Stimulated activated CD8-positive, alpha-beta memory T cell treated with anti-CD3 and anti-CD28 coated beads, Interleukin-7, amount 100 ng/mL, for 4 hours (primary cell): Measurements from ENCODE around the gene CEMP1.
"Not testable (repeated sequence)": the region's sequence is repeated elsewhere in the genome, so short reads cannot be mapped to it uniquely, and the experiment has no call there.

Experiments used
- DNase-seq, 2 donors: peaks; one replicate each; pipeline ENCODE4 v3.0.0-alpha.2; 2020; ENCODE audit warnings: low read depth in 2 of 2

CEMP1 gene

DNA sequence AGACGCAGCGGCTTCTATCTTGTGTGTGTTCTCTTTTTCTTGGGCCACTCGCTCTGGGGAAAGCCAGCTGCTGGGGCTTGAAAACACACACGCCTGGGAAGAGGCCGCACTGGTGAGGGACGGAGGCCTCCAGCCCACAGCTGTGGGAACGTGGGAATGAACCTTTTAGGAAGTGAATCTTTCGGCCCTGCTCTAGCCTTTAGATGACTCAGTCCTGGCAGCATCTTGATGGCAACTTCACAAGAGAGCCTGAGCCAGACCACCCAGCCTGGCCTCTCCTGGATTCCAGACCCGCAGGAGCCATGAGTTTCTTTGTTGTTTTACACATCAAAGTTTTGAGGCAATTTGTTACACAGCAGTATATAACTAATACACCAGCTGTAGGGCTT is 4.4 kb upstream of the CEMP1 start:
- DNase-seq: no peak

DNA sequence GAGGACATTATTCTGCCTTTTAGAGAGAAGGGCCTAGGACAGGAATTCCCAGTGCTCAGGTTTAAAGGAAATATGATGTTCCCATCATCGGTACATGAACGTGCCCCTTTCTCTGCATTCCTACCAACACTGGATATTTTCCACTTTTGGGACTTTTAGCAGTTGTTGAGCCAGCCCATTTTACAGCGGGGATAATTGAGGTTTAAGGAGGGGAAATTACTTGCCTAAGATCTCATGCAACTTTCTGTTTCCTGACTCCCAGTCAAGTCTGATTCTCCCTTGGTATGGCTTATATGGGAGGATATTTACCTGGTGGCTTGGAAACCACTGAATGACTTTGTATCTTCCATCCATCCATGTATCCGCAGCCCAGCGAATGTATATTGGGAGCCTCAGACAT is 3.1 kb upstream of the CEMP1 start:
- DNase-seq: not testable (repeated sequence)

DNA sequence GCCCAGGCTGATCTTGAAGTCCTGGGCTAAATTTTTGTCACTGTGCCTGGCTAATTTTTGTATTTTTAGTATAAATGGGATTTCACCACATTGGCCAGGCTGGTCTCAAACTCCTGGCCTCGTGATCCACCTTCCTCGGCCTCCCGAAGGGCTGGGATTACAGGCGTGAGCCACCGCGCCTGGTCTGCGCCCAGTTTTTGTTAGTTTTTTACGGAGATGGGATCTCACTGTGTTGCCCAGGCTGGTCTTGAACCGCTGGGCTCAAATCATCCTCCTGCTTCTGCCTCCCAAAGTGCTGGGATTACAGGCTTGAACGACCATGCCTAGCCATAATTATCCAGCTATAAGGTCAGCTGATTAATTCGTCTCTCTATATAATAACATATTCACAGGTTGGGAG is 2.7 kb upstream of the CEMP1 start:
- DNase-seq: no peak

DNA sequence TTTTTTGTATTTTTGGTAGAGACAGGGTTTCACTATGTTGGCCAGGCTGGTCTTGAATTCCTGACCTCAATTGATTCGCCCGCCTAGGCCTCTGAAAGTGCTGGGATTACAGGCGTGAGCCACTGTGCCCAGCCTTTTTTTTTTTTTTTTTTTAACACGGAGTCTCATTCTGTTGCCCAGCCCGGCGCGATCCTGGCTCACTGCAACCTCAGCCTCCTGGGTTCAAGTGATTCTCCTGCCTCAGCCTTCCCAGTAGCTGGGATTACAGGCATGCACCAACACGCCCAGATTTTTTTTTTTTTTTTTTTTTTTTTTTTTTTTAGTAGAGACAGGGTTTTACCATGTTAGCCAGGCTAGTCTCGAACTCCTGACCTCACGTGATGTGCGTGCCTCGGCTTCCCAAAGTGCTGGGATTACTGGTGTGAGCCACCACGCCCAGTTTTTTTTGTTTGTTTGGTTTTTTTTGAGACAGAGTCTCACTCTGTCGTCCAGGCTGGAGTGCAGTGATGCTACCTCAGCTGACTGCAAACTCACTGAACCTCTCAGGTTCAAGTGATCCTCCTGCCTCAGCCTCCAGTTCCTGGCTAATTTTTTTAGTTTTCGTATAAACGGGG is 2.0 kb upstream of the CEMP1 start:
- DNase-seq: not testable (repeated sequence)

DNA sequence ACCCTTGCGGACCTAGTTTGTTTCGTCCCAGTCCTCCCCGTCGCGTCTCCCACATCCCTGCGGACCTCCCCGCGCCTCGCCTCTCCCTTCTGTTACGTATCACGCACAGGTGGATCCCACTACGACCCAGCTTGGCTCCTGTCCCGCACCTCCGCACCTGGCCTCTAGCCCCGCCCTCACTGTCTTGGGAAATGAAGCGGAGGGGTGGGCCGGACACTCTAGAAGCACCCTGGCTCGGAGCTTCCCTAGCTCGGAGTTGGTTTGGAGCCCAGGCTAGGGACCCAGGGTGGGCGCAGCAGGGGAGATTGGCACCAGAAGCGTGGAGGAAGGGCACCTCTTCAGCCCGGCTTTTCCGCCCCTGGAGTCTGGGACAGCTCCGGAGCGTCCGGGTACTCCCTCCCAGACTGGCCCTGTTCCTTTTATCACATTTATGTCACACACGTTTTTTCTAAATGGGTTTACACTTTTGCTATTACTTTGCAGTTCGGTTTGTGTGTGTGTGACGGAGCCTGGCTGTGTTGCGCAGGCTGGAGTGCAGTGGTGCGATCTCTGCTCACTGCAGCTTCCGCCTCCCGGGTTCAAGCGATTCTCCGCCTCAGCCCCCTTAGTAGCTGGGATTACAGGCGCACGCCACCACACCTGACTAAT is 1.4 kb upstream of the CEMP1 start:
- DNase-seq: peak in 1 of 2 donors; percentile 39

DNA sequence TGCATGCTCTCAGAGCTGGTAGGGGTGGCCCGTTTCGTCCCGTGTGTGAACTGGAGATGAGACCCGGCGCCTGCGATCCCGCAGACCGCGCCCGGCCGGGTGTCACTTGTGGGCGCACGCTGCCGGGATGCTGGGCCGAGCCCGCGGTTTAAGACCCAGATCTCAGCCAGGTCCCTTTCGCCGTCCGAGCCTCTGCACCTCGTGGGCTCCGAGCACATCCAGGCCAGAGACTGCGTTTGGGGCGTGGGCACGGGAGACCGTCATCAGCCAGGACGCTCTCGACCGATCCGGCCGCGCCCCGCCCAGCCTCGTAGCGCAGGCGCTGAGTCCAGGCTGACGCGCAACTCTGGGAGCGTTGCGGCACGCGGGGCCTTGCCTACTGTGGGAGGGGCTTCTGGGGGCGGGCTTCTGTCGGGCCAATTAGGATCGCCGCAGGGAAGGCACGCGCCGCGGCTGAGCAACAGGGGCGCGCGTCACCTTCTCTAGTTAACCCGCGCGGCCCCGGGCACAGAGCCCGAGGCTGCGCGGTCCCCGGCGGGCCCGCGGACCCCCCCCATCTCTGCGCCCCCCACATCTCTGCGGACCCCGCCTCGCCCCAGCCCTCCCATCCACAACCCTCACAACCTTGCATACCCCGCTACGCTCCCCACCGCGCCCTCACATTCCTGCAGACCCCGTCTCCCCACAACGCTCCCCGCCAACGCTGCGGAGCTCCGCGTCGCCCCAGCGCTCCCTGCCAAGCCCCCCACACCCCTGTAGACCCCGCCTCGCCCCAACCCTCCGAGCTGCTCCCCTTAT is 687 bp upstream of the CEMP1 start:
- peak; percentile 94 to 98 for DNase-seq

DNA sequence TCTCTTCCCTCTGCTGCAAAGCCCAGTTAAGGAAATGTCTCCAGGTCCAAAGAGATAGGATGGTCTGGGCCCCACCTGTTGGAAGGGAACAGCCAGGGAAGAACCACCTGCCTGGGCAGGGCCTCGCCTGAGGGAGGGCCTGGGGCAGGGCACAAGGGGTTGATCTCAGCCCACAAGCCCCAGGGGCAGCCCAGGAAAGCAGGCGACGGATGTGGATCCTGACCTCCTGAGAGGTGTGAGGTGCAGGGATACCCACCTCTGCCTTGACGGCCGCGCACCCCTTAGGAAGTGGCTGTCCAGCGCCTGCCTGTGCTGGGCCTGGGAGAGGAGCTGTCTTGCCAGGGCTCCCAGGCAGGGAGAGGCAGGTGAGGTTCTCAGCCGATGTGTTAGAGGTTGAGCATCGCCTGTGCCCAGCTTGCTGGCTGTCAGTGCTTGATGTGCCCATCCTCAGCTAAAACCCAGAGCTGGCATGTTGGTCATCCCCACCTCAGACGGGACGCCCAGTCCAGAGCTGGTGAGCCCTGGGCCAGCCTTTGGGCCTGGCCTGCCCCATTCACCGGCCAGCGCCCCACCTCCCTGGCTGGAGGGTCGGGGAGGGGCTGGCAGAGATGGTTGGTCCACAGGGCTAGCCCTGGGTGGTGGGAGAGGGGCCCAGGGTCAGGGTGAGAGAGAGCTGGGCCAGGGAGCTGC is 434 bp downstream of the CEMP1 start:
- DNase-seq: no peak

DNA sequence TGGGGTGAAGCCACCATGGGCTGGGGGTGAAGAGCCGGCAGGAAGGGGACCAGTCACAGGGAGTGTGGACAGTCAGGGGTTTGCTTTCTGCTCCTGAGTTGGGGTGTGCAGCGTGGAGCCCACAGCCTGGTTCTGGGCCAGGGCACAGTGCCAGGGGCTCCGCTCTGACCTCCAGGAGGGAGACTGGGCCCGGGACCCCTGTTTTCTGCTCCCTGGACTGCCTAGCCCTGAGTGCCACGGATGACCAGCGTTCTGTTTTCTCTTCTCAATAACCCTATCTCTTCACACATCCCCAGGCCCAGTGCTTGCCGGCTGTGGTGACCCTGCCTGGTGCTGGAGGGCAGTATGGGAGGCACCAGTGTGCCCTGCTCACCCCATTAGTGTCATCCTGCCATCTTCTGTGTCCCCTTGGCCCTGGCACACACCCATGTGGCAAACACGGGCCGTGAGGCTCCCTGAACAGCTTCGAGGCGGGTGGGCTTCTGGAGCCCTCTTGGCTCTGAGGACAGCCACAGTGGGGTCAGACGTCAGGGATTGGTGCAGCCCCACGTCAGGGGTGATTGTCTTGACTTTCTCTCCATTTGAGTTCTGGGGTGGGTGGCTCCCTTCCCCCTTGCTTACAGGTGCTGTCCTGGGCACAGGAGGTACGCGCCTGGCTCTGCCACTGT is 1.1 kb downstream of the CEMP1 start:
- DNase-seq: no peak

DNA sequence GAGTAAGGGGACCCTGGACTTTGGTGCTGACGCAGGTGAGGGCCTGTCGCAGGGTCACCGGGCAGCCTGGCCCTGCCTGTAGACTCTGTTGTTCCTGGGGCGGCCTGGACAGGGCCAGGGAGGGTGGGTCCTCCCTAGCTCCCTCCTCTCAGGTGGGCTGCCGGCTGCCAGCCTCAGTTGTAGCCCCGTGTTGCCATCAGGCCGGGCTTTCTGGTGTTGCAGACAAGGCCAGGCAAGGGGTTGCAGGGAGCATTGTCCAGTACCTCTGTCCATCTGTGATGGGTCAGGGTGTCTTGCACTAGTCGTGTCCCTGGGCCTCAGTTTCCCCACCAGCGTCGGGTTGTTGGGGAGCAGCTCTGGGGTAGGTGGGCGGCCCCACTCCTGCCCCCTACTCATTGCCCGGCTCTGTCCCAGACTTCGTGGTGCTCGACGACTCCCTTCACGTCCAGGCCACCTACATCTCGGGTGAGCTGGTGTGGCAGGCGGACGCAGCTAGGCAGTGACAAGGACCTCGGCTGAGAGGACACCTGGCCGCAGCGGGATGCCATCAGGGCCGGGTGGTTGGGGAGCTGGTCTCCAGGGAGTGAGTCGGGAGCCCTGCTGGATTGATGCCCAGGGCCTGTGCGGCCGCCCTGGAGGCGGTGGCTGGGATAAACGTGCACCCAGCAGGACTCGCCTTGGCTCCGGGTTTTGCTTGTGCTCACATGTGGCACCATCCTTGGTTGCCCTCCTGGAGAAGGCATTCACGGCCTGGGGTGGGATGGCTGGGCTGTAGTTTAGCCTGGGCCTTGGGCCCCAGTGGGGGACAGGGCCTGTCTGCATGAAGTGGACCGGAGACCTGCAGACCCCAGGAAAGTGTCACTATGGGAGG is 1.9 kb downstream of the CEMP1 start:
- DNase-seq: no peak

DNA sequence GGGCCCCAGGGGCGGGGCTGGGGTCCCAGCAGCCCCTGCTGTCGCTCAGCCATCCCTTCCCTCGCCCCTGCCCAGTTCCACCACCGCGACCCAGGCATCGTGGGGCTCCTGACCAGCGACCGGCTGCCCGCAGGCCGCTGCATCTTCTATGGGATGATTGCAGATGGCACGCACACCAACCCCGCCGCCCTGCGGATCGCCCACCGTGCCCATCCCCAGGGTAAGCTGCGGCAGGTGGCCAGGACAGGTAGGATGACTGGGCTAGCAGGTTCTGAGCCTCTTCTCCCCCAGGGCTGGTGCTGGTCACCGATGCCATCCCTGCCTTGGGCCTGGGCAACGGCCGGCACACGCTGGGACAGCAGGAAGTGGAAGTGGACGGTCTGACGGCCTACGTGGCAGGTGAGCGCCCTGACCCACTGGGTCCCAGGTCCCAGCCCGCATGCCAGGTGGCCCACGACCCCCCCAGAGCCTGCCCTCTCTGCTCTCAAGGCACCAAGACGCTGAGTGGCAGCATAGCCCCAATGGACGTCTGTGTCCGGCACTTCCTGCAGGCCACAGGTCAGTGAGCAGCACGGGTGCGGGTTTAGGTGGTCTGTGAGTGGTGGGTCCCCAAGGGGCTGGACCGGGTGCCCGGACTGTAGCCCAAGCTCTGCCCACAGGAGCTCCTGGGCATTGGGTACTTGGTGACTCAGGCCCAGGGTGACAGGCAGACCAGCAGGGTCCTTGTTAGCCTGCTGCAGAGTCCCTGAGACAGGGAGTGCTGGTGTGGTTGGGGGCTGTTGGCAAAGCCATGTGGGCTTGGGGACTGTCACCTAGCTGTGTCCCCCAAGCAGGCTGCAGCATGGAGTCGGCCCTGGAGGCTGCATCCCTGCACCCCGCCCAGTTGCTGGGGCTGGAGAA is 2.8 kb downstream of the CEMP1 start:
- DNase-seq: no peak

DNA sequence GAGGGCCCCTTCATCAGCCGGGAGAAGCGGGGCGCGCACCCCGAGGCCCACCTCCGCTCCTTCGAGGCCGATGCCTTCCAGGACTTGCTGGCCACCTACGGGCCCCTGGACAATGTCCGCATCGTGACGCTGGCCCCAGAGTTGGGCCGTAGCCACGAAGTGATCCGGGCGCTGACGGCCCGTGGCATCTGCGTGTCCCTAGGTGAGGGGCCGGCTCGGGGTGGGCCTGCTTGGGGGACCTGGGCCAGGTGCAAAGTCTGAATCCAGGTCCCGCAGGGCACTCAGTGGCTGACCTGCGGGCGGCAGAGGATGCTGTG is 3.5 kb downstream of the CEMP1 start:
- DNase-seq: no peak

DNA sequence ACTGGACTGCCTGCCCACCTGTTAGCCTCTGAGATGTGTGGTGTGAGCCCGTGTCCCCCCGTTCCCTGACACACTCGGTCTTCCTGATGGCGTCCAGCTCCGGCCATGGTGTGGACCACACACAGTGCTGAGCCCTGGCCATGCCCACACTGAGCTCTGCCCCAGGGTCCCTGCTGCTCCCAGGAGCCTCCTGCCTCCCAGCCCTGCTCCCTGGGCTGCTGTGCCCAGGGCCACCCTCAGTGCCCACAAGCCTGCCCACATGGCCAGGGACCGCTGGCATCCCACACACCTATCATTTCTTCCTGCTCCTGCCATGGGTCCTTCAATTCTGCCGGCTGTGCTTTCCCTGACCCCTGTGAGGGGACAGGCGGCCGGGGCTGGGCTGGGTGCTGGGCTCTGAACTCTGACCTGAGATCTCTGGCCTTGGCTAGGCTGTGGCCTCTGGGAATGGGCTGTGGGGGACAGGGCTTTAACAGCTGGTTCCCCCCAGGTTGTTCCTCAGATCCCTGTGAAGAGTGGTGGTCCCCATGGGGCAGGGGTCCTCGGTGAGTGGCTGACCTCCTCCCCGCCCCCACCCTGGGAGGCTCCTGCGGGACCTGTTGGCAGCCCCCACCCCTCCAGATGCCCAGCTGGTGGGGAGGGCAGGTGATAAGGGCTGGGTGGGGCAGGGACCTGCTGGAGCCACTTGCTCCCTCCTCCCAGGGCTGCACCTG is 4.0 kb downstream of the CEMP1 start:
- DNase-seq: no peak

DNA sequence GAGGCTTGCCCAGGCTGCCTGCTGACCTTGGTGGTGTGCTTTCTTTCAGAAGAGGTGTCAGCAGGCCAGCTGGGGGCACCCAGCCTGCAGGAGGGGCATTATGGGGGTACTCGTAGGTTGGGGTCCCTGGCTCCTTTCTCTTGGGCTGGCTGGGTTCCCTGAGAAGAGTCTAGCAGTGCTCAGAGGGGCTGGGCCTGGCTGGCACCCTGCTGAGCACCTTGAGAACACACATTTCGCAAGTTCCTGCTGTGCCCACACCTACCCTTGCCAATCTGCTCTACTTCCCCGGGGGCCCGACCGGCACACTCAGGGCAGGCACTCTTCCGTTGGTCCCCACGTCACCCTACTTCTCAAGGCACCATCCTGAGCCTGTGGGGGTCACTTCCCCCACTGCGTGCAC is 5.1 kb downstream of the CEMP1 start:
- no peak for DNase-seq

DNA sequence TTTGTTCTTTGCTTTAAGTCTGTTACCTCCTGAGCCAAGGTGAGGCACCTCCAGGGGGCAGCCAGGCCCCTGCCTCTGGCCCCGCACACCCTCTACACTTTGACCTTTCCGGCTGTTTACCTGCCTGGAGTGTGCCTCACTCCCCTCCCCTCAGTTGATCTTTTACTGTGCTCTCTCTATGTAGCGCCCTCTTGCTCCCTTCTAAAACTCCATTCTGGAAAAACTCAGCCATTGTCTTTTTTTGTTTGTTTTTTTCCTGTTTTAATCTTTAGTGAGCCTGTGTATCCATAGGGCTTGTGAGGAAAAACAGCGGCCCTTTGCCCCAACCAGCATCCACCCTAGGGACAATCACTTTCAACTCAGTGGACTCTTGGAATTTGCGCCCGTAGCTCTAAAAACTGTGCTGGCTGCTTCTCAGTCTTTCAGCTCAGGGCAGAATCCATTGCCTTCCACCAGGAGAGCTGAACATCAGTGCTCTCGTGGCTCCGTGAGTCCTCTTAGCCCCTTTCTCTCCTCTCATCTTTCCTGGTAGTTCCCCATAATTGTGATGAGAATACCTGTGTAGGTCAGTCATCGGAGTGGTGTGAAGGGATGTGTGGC is 6.8 kb downstream of the CEMP1 start:
- no peak for DNase-seq

DNA sequence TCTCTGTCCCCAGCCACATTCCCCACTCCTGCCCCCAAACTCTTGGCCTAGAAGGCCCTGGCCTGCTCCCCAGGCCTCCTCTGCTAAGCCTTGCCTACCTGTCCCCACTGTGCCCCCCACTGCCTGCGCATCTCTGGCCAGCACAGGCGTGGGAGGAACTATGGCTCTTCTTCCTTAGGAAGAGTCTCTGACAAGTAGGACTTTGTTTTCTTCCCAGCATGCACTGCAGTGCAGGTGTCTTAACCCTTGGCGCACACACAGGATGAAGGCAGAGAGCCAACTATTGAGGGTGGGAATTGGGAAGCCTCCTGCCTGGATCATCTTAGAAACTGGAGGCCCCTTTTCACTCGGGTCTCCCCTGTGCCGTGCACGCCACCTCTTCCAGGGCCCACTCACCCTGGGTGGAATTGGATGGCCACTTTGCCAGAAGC is 7.4 kb downstream of the CEMP1 start:
- no peak for DNase-seq

DNA sequence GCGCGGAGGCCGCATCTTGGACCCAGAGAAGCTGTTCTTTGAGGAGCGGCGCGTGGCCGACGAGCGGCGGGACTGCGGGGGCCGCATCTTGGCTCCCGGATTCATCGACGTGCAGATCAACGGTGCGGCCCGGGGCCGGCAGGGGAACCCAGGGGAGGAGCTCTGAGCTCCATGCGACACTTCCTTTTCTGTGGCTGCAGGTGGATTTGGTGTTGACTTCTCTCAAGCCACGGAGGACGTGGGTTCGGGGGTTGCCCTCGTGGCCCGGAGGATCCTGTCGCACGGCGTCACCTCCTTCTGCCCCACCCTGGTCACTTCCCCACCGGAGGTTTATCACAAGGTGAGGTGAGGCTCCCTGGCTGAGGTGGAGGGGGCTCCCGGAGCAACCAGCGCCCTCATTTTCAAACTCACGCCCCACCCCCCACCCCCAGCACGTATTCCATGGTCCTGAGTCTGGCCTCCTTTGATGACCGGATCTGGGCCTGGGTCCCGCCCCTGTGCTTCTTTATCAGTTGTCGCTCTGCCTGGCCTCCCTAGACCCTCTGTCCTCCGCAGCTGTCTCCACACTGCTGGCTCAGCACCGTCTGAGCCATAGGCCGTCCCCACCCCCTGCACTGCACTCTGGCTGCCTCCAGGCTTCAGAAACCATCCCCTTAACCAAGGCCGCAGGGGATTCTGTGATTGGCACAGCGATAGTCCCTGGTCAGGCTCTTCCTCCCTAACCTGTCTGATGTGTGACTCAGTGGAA is 10.2 kb downstream of the CEMP1 start:
- DNase-seq: peak in 1 of 2 donors; percentile 25

DNA sequence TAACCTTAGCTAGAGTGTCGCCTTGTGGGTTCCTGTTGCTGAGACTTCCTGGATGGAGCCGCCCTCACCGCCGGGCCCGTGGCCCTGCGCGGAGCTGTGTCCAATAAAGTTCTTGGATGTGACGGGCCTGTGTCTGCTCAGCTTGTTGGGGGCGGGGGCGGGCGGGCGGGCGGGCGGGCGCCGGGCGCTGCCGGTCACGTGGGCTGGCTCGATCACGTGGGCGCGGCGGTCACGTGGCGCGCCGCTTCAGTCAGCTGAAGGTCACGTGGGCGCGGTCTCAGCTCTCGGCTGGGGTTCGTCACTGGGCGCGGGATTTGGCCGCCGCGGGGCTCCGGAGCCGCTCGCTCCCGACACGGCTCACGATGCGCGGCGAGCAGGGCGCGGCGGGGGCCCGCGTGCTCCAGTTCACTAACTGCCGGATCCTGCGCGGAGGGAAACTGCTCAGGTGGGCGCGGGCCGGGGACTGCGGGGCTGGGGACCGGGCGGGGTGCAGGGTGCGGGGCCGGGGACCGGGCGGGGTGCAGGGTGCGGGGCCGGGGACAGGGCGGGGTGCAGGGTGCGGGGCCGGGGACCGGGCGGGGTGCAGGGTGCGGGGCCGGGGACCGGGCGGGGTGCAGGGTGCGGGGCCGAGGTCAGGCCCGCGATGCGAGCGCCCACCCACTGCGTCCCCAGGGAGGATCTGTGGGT is 11.0 kb downstream of the CEMP1 start, which contains the start of gene AMDHD2:
Gene AMDHD2 (plus strand): TSS at position 275 of the 687 bp plus-strand sequence. CDS start 88 bp downstream, at position 363.
- peak; percentile 73 to 87 for DNase-seq

DNA sequence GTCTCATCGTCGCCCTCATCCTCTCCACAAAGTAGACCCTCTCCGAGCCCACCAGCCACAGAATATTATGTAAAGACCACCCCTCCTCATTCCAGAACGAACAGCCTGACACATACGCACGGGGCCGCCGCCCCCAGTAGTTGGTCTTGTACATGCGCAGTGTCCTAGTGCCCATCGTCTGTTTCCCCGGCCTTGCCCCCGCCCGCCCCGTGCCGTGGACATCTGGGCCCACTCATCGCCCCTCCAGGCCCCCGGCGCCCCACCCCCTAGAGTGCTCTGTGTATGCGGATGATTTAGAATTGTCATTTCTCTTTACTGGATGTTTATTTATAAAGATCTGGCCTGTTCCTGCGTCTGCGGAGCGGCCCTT is 11.5 kb downstream of the CEMP1 start:
- DNase-seq: no peak
